ENCODE measurements around the gene ANKRD28. TPM values are rescaled to one million over a fixed set of nuclear protein-coding genes. Genes with fewer than 3 reads are reported as not detected.

Gene ANKRD28
- total and polyA plus RNA-seq, 2 of the 8 experiments (the other 6 are each of a cell fraction or from before 2014, with no cell fraction given) = 39.1 to 61.7 TPM

DNA sequence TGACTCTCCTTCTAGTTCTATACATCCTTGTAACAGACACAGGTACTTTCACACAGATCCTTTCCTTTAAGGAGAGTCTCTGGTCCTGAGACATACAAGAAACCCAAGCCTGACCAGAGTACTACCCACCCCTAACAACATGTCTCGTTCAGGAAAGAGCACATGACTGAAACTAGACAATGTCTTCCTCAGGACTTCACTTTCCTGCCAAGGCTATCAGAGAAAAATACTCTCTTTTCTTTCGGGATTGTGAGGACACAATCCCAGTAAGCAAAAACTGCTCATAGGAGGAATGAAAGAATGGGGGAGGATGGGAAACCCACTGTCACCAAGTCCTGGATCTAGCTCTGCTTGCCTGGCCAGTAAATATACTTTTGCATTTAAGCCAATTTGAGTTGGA lies 11.5 kb upstream of the ANKRD28 start (continued):
- TF ChIP-seq, protein P1, sequence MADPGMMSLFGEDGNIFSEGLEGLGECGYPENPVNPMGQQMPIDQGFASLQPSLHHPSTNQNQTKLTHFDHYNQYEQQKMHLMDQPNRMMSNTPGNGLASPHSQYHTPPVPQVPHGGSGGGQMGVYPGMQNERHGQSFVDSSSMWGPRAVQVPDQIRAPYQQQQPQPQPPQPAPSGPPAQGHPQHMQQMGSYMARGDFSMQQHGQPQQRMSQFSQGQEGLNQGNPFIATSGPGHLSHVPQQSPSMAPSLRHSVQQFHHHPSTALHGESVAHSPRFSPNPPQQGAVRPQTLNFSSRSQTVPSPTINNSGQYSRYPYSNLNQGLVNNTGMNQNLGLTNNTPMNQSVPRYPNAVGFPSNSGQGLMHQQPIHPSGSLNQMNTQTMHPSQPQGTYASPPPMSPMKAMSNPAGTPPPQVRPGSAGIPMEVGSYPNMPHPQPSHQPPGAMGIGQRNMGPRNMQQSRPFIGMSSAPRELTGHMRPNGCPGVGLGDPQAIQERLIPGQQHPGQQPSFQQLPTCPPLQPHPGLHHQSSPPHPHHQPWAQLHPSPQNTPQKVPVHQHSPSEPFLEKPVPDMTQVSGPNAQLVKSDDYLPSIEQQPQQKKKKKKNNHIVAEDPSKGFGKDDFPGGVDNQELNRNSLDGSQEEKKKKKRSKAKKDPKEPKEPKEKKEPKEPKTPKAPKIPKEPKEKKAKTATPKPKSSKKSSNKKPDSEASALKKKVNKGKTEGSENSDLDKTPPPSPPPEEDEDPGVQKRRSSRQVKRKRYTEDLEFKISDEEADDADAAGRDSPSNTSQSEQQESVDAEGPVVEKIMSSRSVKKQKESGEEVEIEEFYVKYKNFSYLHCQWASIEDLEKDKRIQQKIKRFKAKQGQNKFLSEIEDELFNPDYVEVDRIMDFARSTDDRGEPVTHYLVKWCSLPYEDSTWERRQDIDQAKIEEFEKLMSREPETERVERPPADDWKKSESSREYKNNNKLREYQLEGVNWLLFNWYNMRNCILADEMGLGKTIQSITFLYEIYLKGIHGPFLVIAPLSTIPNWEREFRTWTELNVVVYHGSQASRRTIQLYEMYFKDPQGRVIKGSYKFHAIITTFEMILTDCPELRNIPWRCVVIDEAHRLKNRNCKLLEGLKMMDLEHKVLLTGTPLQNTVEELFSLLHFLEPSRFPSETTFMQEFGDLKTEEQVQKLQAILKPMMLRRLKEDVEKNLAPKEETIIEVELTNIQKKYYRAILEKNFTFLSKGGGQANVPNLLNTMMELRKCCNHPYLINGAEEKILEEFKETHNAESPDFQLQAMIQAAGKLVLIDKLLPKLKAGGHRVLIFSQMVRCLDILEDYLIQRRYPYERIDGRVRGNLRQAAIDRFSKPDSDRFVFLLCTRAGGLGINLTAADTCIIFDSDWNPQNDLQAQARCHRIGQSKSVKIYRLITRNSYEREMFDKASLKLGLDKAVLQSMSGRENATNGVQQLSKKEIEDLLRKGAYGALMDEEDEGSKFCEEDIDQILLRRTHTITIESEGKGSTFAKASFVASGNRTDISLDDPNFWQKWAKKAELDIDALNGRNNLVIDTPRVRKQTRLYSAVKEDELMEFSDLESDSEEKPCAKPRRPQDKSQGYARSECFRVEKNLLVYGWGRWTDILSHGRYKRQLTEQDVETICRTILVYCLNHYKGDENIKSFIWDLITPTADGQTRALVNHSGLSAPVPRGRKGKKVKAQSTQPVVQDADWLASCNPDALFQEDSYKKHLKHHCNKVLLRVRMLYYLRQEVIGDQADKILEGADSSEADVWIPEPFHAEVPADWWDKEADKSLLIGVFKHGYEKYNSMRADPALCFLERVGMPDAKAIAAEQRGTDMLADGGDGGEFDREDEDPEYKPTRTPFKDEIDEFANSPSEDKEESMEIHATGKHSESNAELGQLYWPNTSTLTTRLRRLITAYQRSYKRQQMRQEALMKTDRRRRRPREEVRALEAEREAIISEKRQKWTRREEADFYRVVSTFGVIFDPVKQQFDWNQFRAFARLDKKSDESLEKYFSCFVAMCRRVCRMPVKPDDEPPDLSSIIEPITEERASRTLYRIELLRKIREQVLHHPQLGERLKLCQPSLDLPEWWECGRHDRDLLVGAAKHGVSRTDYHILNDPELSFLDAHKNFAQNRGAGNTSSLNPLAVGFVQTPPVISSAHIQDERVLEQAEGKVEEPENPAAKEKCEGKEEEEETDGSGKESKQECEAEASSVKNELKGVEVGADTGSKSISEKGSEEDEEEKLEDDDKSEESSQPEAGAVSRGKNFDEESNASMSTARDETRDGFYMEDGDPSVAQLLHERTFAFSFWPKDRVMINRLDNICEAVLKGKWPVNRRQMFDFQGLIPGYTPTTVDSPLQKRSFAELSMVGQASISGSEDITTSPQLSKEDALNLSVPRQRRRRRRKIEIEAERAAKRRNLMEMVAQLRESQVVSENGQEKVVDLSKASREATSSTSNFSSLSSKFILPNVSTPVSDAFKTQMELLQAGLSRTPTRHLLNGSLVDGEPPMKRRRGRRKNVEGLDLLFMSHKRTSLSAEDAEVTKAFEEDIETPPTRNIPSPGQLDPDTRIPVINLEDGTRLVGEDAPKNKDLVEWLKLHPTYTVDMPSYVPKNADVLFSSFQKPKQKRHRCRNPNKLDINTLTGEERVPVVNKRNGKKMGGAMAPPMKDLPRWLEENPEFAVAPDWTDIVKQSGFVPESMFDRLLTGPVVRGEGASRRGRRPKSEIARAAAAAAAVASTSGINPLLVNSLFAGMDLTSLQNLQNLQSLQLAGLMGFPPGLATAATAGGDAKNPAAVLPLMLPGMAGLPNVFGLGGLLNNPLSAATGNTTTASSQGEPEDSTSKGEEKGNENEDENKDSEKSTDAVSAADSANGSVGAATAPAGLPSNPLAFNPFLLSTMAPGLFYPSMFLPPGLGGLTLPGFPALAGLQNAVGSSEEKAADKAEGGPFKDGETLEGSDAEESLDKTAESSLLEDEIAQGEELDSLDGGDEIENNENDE (IDR thresholded peaks at IDR 0.05; ENCODE audit: insufficient replicate concordance, low read length) = no peak
- TF ChIP-seq NANOG (IDR thresholded peaks at IDR 0.05; ENCODE audit: insufficient read depth, low read depth, low read length, poor library complexity, severe bottlenecking) = no peak
- no peak for TF ChIP-seq CREB1 (IDR thresholded peaks at IDR 0.05)
- no peak for TF ChIP-seq JUN (IDR thresholded peaks at IDR 0.05; ENCODE audit: low read depth, low read length)
- TF ChIP-seq HDAC6 (IDR thresholded peaks at IDR 0.05; ENCODE audit: low read depth, low read length) = no peak
- TF ChIP-seq BRCA1 (IDR thresholded peaks at IDR 0.05; ENCODE audit: low read depth, low read length) = no peak
- no peak for TF ChIP-seq SP4 (IDR thresholded peaks at IDR 0.05; ENCODE audit: low read length)
